IMR-90 (cell line): ENCODE data around the gene GNA14.

Source experiments
- BHLHE40 ChIP-seq: fragments of 150-350 bp; IDR thresholded peaks from 2 replicates; pipeline ENCODE4 v1.6.1; 2016; ENCODE audit warnings: mild to moderate bottlenecking, low read depth, low read length
- CEBPB ChIP-seq: IDR thresholded peaks from 2 replicates; pipeline ENCODE4 v1.6.1; 2012; ENCODE audit warnings: low read depth, low read length, improper control_type of control experiment
- MAFK ChIP-seq: IDR thresholded peaks from 2 replicates; pipeline ENCODE4 v1.6.1; 2012; ENCODE audit warnings: low read depth, low read length, improper control_type of control experiment
- MAZ ChIP-seq: IDR thresholded peaks from 2 replicates; pipeline ENCODE4 v1.6.1; 2012; ENCODE audit warnings: low read depth, mild to moderate bottlenecking, low read length, improper control_type of control experiment, moderate library complexity, borderline replicate concordance
- MXI1 ChIP-seq: IDR thresholded peaks from 2 replicates; pipeline ENCODE4 v1.6.1; 2012; ENCODE audit warnings: low read depth, mild to moderate bottlenecking, low read length, moderate library complexity, borderline replicate concordance
- NFE2L2 ChIP-seq: fragments of 150-350 bp; IDR thresholded peaks from 2 replicates; pipeline ENCODE4 v1.6.1; 2016; ENCODE audit warnings: low read depth, mild to moderate bottlenecking, low read length
- POLR2A ChIP-seq: IDR thresholded peaks from 2 replicates; pipeline ENCODE4 v1.6.1; 2012; ENCODE audit warnings: mild to moderate bottlenecking, low read depth, low read length
- SMC3 ChIP-seq: fragments of 150-350 bp; IDR thresholded peaks from 2 replicates; pipeline ENCODE4 v1.6.1; 2016; ENCODE audit warnings: low read depth, mild to moderate bottlenecking, antibody characterized with exemption, low read length, moderate library complexity
- TF ChIP-seq, protein P1 (sequence below): conservative IDR thresholded peaks from 2 replicates; pipeline ENCODE4 v1.5.1; 2012; ENCODE audit warnings: mild to moderate bottlenecking, low read depth, low read length, improper control_type of control experiment
- TF ChIP-seq, protein P2 (sequence below): fragments of 150-350 bp; IDR thresholded peaks from 2 replicates; pipeline ENCODE4 v1.6.1; 2017; ENCODE audit warnings: mild to moderate bottlenecking, antibody characterized with exemption, low read length, low read depth
- TF ChIP-seq, protein P3 (sequence below): fragments of 150-350 bp; IDR thresholded peaks from 2 replicates; pipeline ENCODE4 v1.6.1; 2016; ENCODE audit warnings: low read depth, mild to moderate bottlenecking, low read length, moderate library complexity, borderline replicate concordance

DNA sequence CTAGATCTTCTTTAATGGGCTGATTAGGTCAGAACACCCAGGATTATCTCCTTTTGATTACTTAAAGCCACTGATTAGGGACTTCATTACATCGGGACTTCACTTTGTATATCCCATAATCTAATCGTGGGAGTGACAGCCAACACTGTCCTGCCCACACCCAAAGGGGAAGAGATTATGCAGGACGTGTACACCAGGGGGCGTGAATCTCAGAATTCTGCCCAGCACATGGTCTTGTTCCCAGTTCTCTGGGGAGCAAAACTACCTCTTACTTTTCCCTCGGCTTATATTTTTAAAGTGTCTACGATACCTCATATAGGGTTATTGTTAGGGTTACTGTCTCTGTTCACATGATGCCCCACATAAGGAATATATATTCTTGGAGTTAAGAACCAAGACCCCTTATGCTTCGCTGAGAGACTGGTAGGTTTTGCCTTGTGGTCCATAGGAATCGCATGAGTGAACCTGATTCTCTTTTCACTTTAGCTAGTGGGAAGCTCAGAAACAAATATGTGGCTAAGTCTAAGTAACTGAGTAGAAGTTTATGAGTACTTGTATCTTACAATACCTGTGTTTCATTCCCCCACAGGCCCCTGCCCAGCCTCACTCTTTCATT lies 192.7 kb downstream of the GNA14 start:
- no peak for TF ChIP-seq SMC3
- TF ChIP-seq POLR2A: no peak
- TF ChIP-seq, protein P1, sequence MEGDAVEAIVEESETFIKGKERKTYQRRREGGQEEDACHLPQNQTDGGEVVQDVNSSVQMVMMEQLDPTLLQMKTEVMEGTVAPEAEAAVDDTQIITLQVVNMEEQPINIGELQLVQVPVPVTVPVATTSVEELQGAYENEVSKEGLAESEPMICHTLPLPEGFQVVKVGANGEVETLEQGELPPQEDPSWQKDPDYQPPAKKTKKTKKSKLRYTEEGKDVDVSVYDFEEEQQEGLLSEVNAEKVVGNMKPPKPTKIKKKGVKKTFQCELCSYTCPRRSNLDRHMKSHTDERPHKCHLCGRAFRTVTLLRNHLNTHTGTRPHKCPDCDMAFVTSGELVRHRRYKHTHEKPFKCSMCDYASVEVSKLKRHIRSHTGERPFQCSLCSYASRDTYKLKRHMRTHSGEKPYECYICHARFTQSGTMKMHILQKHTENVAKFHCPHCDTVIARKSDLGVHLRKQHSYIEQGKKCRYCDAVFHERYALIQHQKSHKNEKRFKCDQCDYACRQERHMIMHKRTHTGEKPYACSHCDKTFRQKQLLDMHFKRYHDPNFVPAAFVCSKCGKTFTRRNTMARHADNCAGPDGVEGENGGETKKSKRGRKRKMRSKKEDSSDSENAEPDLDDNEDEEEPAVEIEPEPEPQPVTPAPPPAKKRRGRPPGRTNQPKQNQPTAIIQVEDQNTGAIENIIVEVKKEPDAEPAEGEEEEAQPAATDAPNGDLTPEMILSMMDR: peak; percentile 35
- TF ChIP-seq CEBPB: no peak
- TF ChIP-seq, protein P2, sequence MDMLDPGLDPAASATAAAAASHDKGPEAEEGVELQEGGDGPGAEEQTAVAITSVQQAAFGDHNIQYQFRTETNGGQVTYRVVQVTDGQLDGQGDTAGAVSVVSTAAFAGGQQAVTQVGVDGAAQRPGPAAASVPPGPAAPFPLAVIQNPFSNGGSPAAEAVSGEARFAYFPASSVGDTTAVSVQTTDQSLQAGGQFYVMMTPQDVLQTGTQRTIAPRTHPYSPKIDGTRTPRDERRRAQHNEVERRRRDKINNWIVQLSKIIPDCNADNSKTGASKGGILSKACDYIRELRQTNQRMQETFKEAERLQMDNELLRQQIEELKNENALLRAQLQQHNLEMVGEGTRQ: no peak
- no peak for TF ChIP-seq BHLHE40
- no peak for TF ChIP-seq MAZ
- no peak for TF ChIP-seq MXI1
- no peak for TF ChIP-seq MAFK
- no peak for TF ChIP-seq NFE2L2
- TF ChIP-seq, protein P3, sequence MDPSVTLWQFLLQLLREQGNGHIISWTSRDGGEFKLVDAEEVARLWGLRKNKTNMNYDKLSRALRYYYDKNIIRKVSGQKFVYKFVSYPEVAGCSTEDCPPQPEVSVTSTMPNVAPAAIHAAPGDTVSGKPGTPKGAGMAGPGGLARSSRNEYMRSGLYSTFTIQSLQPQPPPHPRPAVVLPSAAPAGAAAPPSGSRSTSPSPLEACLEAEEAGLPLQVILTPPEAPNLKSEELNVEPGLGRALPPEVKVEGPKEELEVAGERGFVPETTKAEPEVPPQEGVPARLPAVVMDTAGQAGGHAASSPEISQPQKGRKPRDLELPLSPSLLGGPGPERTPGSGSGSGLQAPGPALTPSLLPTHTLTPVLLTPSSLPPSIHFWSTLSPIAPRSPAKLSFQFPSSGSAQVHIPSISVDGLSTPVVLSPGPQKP: no peak
